Smooth muscle cell (in vitro differentiated cells): Measurements from ENCODE around the gene GPRIN3. TPM values are rescaled to one million over a fixed set of nuclear protein-coding genes. Genes with fewer than 3 reads are reported as not detected.

Experiments used
- DNase-seq: peaks from one replicate; lab custom pipeline; 2025; ENCODE audit not compliant: unreplicated experiment; lab: John Stamatoyannopoulos, UW
- H2AFZ ChIP-seq: fragments of 200-600 bp; sonication (generic); 2 replicates; pipeline ENCODE4 v1.6.0; 2016; ENCODE audit warnings: antibody characterized with exemption, low read depth, mild to moderate bottlenecking
- H3F3A ChIP-seq: fragments of 200-600 bp; sonication (generic); 2 replicates; pipeline ENCODE4 v1.6.0; 2017; ENCODE audit warnings: antibody characterized with exemption, low read depth
- H3K27ac ChIP-seq: fragments of 200-600 bp; sonication (generic); 2 replicates; pipeline ENCODE4 v1.5.1; 2016; ENCODE audit warnings: low read depth, mild to moderate bottlenecking
- H3K27me3 ChIP-seq: fragments of 200-600 bp; sonication (generic); 2 replicates; pipeline ENCODE4 v1.6.1; 2016; ENCODE audit warnings: low read depth, mild to moderate bottlenecking
- H3K36me3 ChIP-seq: fragments of 200-600 bp; sonication (generic); 2 replicates; pipeline ENCODE4 v1.5.1; 2016; ENCODE audit warnings: low read depth
- H3K4me1 ChIP-seq: fragments of 200-600 bp; sonication (generic); 2 replicates; pipeline ENCODE4 v1.5.1; 2016; ENCODE audit warnings: low read depth
- H3K4me2 ChIP-seq: fragments of 200-600 bp; sonication (generic); 2 replicates; pipeline ENCODE4 v1.6.0; 2016; ENCODE audit warnings: mild to moderate bottlenecking
- H3K4me3 ChIP-seq: fragments of 200-600 bp; sonication (generic); 2 replicates; pipeline ENCODE4 v1.5.1; 2016; ENCODE audit warnings: mild to moderate bottlenecking
- H3K79me2 ChIP-seq: fragments of 200-600 bp; sonication (generic); 2 replicates; pipeline ENCODE4 v1.6.0; 2016; ENCODE audit warnings: low read depth, mild to moderate bottlenecking
- H3K9ac ChIP-seq: fragments of 200-600 bp; sonication (generic); 2 replicates; pipeline ENCODE4 v1.6.0; 2016; ENCODE audit warnings: low read depth
- H3K9me3 ChIP-seq: fragments of 200-600 bp; sonication (generic); replicated peaks from 2 replicates; pipeline ENCODE4 v1.5.1; 2016; ENCODE audit warnings: low read depth
- H4K20me1 ChIP-seq: fragments of 200-600 bp; sonication (generic); 2 replicates; pipeline ENCODE4 v1.6.0; 2016; ENCODE audit warnings: low read depth
- WGBS: methylation state at CpG from one replicate; pipeline ENCODE4 v1.1.7; 2016; ENCODE audit warnings: low lambda C conversion rate; 5-methylcytosine and 5-hydroxymethylcytosine counted together
- polyA plus RNA-seq: library from polyadenylated mRNA; unstranded; fragments of >200 nt; fragmentation: Nextera tagmentation; extraction: Ambion mirVana; gene quantifications from 2 replicates; pipeline ENCODE4 v1.2.1, GENCODE V29; 2016
- total RNA-seq: library from RNA; depleted of rRNA; stranded (reverse); fragments of >200 nt; gene quantifications from 2 replicates; pipeline ENCODE4 v1.2.3, GENCODE V29; 2014
- TF ChIP-seq, protein P1 (sequence below): fragments of 200-600 bp; sonication (generic); IDR thresholded peaks from 2 replicates; pipeline ENCODE4 v1.5.1; 2017; ENCODE audit warnings: borderline replicate concordance, mild to moderate bottlenecking, antibody characterized with exemption; ENCODE audit not compliant: insufficient read depth, poor library complexity, severe bottlenecking

Gene GPRIN3
- total and polyA plus RNA-seq, 2 experiments from 2014 or later = 0.47 to 1.8 TPM

DNA sequence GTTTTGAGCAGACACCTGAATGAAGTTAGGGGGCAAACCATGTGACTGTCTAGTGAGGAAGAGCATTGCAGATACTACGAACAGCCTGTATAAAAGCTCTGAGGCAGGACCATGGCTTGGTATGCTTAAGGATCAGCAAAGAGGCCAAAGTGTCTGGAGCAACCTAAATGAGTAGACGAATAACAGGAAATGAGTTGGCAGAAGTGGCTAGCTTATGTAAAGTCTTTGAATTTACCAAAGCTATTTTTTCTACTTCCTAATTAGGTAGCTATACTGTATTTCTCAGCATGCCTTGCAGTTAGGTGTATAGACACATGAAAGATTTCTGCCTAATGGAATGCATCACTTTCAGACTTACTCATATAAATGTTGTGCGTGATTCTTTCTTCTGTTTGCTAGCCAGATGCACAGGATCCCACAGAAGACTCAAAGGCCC, 9.3 kb upstream of the GPRIN3 start:
- WGBS = 14% methylated on average over 3 of the region's 3 CpGs
- peak overlapping the region; percentile 61 for H2AFZ ChIP-seq
- H3K4me1 ChIP-seq = peaks cover 7% of the 10 kb centered on the region
- H4K20me1 ChIP-seq = no peaks in the 10 kb centered on the region
- H3K27me3 ChIP-seq = no peaks in the 10 kb centered on the region
- peak overlapping the region; percentile 8 for H3K4me2 ChIP-seq
- TF ChIP-seq, protein P1, sequence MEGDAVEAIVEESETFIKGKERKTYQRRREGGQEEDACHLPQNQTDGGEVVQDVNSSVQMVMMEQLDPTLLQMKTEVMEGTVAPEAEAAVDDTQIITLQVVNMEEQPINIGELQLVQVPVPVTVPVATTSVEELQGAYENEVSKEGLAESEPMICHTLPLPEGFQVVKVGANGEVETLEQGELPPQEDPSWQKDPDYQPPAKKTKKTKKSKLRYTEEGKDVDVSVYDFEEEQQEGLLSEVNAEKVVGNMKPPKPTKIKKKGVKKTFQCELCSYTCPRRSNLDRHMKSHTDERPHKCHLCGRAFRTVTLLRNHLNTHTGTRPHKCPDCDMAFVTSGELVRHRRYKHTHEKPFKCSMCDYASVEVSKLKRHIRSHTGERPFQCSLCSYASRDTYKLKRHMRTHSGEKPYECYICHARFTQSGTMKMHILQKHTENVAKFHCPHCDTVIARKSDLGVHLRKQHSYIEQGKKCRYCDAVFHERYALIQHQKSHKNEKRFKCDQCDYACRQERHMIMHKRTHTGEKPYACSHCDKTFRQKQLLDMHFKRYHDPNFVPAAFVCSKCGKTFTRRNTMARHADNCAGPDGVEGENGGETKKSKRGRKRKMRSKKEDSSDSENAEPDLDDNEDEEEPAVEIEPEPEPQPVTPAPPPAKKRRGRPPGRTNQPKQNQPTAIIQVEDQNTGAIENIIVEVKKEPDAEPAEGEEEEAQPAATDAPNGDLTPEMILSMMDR = no peak
- H3K27ac ChIP-seq = peak overlapping the region; percentile 84
- peak overlapping the region; percentile 24 for H3K9ac ChIP-seq
- no peaks in the 10 kb centered on the region for H3K36me3 ChIP-seq
- no peak for DNase-seq
- H3F3A ChIP-seq = peaks cover 7% of the 10 kb centered on the region
- H3K4me3 ChIP-seq = no peak overlapping the region
- no peaks in the 10 kb centered on the region for H3K79me2 ChIP-seq
- no peaks in the 10 kb centered on the region for H3K9me3 ChIP-seq

DNA sequence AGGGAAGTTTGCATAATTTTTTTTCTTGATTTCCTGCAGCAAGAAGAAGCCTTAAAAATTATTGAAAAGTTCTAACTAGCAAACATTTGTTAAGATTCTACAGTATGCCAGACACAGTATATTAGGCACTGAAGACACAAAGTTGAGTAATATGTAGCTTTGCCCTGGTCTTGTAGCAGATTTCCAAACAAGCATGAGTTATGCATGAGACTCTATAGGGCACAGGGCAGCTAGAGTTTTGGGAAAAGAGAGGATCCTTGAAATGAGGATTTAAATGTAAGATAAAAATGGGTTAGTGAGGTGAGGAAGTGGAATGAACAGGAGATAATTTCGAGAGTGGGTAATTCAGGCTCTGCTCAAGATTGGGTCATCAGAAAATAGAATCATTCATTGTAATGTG, 8.6 kb upstream of the GPRIN3 start:
- Histone ChIP-seq H3K9ac (no peak overlapping the region), H3K36me3 (no peaks in the 10 kb centered on the region), H3K4me2 (peak overlapping the region; percentile 8), H3K9me3 (no peaks in the 10 kb centered on the region), H3K4me1 (peaks cover 7% of the 10 kb centered on the region), H3K4me3 (no peak overlapping the region), H3K27ac (peak overlapping the region; percentile 84), H4K20me1 (no peaks in the 10 kb centered on the region), H3K27me3 (no peaks in the 10 kb centered on the region), H2AFZ (peak overlapping the region; percentile 61), H3F3A (peaks cover 7% of the 10 kb centered on the region), H3K79me2 (no peaks in the 10 kb centered on the region)
- 77% methylated on average over 1 of the region's 1 CpG for WGBS
- DNase-seq = no peak
- TF ChIP-seq, protein P1 = no peak

DNA sequence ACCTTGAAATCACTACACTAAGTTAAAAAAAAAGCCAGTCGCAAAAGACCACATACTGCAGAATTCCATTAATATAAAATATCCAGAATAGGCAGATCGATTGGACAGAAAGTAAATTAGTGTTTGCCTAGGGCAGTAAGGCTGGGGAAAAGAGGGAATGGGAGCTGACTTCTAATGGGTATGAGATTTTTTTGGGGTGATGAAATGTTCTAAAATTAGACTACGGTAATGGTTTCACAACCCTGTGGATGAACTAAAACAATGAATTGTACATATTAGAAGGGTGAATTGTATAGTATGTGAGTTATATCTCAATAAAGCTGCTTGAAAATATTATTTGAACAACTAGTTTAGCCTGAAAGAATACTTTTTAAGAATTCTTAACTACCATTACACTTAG, 6.7 kb upstream of the GPRIN3 start:
- H2AFZ ChIP-seq = no peak overlapping the region
- H3K4me3 ChIP-seq = no peak overlapping the region
- H3K9ac ChIP-seq = no peak overlapping the region
- peaks cover 7% of the 10 kb centered on the region for H3F3A ChIP-seq
- H3K9me3 ChIP-seq = no peaks in the 10 kb centered on the region
- peaks cover 7% of the 10 kb centered on the region for H3K4me1 ChIP-seq
- H3K79me2 ChIP-seq = no peaks in the 10 kb centered on the region
- no peak overlapping the region for H3K27ac ChIP-seq
- H3K27me3 ChIP-seq = no peaks in the 10 kb centered on the region
- TF ChIP-seq, protein P1 = no peak
- H3K36me3 ChIP-seq = no peaks in the 10 kb centered on the region
- no peak for DNase-seq
- H4K20me1 ChIP-seq = no peaks in the 10 kb centered on the region
- 96% methylated on average over 3 of the region's 3 CpGs for WGBS
- no peak overlapping the region for H3K4me2 ChIP-seq

DNA sequence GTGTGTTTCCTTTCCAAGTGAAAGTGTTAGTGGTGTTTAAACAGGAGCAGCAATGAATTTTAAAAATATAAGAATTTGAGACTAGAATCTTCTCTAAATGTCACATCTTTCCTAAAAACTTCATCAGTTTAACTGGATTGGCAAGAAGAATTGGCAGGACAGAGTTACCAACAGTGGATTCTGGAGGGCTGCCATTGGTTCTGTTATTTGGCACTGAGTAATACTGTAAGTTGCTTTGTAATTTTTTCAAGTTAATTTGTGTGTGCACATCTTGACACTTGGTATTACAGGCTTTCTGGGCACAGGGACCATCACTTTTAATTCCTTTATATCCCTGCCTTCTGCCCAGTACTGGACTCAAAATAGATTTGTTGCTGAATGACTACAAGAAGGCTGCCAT, 4.5 kb upstream of the GPRIN3 start:
- Histone ChIP-seq H3K27me3 (peaks cover 1% of the 10 kb centered on the region), H3K36me3 (no peaks in the 10 kb centered on the region), H2AFZ (no peak overlapping the region), H3K79me2 (no peaks in the 10 kb centered on the region), H3K4me1 (peaks cover 2% of the 10 kb centered on the region), H3K9me3 (no peaks in the 10 kb centered on the region), H3K9ac (no peak overlapping the region), H4K20me1 (no peaks in the 10 kb centered on the region), H3K4me2 (no peak overlapping the region), H3F3A (peaks cover 5% of the 10 kb centered on the region), H3K27ac (no peak overlapping the region), H3K4me3 (no peak overlapping the region)
- TF ChIP-seq, protein P1 = no peak
- DNase-seq = no peak
